ENCODE data around the gene FOXI3. TPM values are rescaled to one million over a fixed set of nuclear protein-coding genes. Genes with fewer than 3 reads are reported as not detected.

Gene FOXI3
- total RNA-seq, 3 donors from 2014 or later (not counting 1 experiment from before 2014, with no cell fraction given), result not detected

- no peak overlapping the region for H3K4me3 ChIP-seq (ENCODE audit: low read length)
- Mint-ChIP-seq H3K9me3 (no peaks in the 10 kb centered on the region), H3K27ac (no peak overlapping the region), H3K4me3 (no peak overlapping the region), H3K36me3 (no peaks in the 10 kb centered on the region), H3K27me3 (ENCODE audit: low read depth in 2 of 2) (peaks cover 3 to 23% of the 10 kb centered on the region in 2 donors), H3K4me1 (no peaks in the 10 kb centered on the region)
- no peaks in the 10 kb centered on the region for H3K9me3 ChIP-seq (ENCODE audit: control insufficient read depth, insufficient read depth, low read length)
- ATAC-seq, result no peak
- no peaks in the 10 kb centered on the region for H3K4me1 ChIP-seq (ENCODE audit: control insufficient read depth, insufficient read depth, low read length)
- no peak for DNase-seq
- no peaks in the 10 kb centered on the region for H3K36me3 ChIP-seq (ENCODE audit: control insufficient read depth, insufficient read depth, low read length)
- 89% methylated on average over 4 of the region's 4 CpGs for WGBS (ENCODE audit: insufficient coverage)
- no peaks in the 10 kb centered on the region for H3K27me3 ChIP-seq (ENCODE audit: control insufficient read depth, insufficient read depth, low read length)
- TF ChIP-seq CTCF (IDR thresholded peaks at IDR 0.05), result no peak
- intact Hi-C loops (cut with micrococcal nuclease), result no loop called here
- no peak overlapping the region for H3K27ac ChIP-seq (ENCODE audit: low read length)
These were observed 39.5 kb upstream of the FOXI3 start for GRCh38 chr2:88492002-88492401.

GRCh38 chr2:88489181-88489580, 36.7 kb upstream of the FOXI3 start:
- H3K36me3 Mint-ChIP-seq, result no peaks in the 10 kb centered on the region
- no peaks in the 10 kb centered on the region for H3K4me1 Mint-ChIP-seq
- Histone ChIP-seq H3K4me1 (ENCODE audit: control insufficient read depth, insufficient read depth, low read length) (no peaks in the 10 kb centered on the region), H3K27ac (ENCODE audit: low read length) (no peak overlapping the region), H3K9me3 (ENCODE audit: control insufficient read depth, insufficient read depth, low read length) (no peaks in the 10 kb centered on the region), H3K27me3 (ENCODE audit: control insufficient read depth, insufficient read depth, low read length) (no peaks in the 10 kb centered on the region), H3K36me3 (ENCODE audit: control insufficient read depth, insufficient read depth, low read length) (no peaks in the 10 kb centered on the region), H3K4me3 (ENCODE audit: low read length) (no peak overlapping the region)
- DNase-seq (no peak), ATAC-seq (no peak)
- no peak overlapping the region for H3K4me3 Mint-ChIP-seq
- TF ChIP-seq CTCF (IDR thresholded peaks at IDR 0.05), result no peak
- no peaks in the 10 kb centered on the region for H3K9me3 Mint-ChIP-seq
- no peak overlapping the region for H3K27ac Mint-ChIP-seq
- WGBS (ENCODE audit: insufficient coverage), result 96% methylated on average over 1 of the region's 2 CpGs
- H3K27me3 Mint-ChIP-seq (ENCODE audit: low read depth in 2 of 2), result peaks cover 3 to 12% of the 10 kb centered on the region in 2 donors
- intact Hi-C loops (cut with micrococcal nuclease), result no loop called here

GRCh38 chr2:88483200-88483599, 30.7 kb upstream of the FOXI3 start:
- no peaks in the 10 kb centered on the region for H3K4me1 Mint-ChIP-seq
- no peak for ATAC-seq
- no peak for TF ChIP-seq CTCF (IDR thresholded peaks at IDR 0.05)
- no peak for DNase-seq
- H3K27ac ChIP-seq (ENCODE audit: low read length), result no peak overlapping the region
- H3K36me3 ChIP-seq (ENCODE audit: control insufficient read depth, insufficient read depth, low read length), result no peaks in the 10 kb centered on the region
- H3K36me3 Mint-ChIP-seq, result no peaks in the 10 kb centered on the region
- no peaks in the 10 kb centered on the region for H3K9me3 ChIP-seq (ENCODE audit: control insufficient read depth, insufficient read depth, low read length)
- H3K4me1 ChIP-seq (ENCODE audit: control insufficient read depth, insufficient read depth, low read length), result no peaks in the 10 kb centered on the region
- no peaks in the 10 kb centered on the region for H3K27me3 ChIP-seq (ENCODE audit: control insufficient read depth, insufficient read depth, low read length)
- intact Hi-C loops (cut with micrococcal nuclease), result no loop called here
- H3K27me3 Mint-ChIP-seq (ENCODE audit: low read depth in 2 of 2), result peaks cover 0 to 10% of the 10 kb centered on the region in 2 donors
- no peaks in the 10 kb centered on the region for H3K9me3 Mint-ChIP-seq
- no peak overlapping the region for H3K27ac Mint-ChIP-seq
- no peak overlapping the region for H3K4me3 Mint-ChIP-seq
- 77% methylated on average over 2 of the region's 3 CpGs for WGBS (ENCODE audit: insufficient coverage)
- no peak overlapping the region for H3K4me3 ChIP-seq (ENCODE audit: low read length)

- no peak overlapping the region for H3K27ac ChIP-seq (ENCODE audit: low read length)
- no peaks in the 10 kb centered on the region for H3K9me3 ChIP-seq (ENCODE audit: control insufficient read depth, insufficient read depth, low read length)
- Mint-ChIP-seq H3K27me3 (ENCODE audit: low read depth in 2 of 2) (peaks cover 0 to 10% of the 10 kb centered on the region in 2 donors), H3K4me3 (no peak overlapping the region), H3K9me3 (no peaks in the 10 kb centered on the region), H3K27ac (no peak overlapping the region), H3K4me1 (no peaks in the 10 kb centered on the region), H3K36me3 (no peaks in the 10 kb centered on the region)
- no peak for ATAC-seq
- H3K36me3 ChIP-seq (ENCODE audit: control insufficient read depth, insufficient read depth, low read length), result no peaks in the 10 kb centered on the region
- DNase-seq, result no peak
- H3K27me3 ChIP-seq (ENCODE audit: control insufficient read depth, insufficient read depth, low read length), result no peaks in the 10 kb centered on the region
- 54% methylated on average over 8 of the region's 8 CpGs for WGBS (ENCODE audit: insufficient coverage)
- intact Hi-C loops (cut with micrococcal nuclease), result no loop called here
- H3K4me1 ChIP-seq (ENCODE audit: control insufficient read depth, insufficient read depth, low read length), result no peaks in the 10 kb centered on the region
- TF ChIP-seq CTCF (IDR thresholded peaks at IDR 0.05), result no peak
- H3K4me3 ChIP-seq (ENCODE audit: low read length), result no peak overlapping the region
These were observed 29.3 kb upstream of the FOXI3 start for GRCh38 chr2:88481691-88482336.
